Activated T-cell treated with anti-CD3 and anti-CD28 coated beads for 4 hours (primary cell): Measurements from ENCODE around the gene TM9SF3.

Source experiments
- DNase-seq: peaks from one replicate; pipeline ENCODE4 v3.0.0-alpha.2; 2020

Gene TM9SF3

DNA sequence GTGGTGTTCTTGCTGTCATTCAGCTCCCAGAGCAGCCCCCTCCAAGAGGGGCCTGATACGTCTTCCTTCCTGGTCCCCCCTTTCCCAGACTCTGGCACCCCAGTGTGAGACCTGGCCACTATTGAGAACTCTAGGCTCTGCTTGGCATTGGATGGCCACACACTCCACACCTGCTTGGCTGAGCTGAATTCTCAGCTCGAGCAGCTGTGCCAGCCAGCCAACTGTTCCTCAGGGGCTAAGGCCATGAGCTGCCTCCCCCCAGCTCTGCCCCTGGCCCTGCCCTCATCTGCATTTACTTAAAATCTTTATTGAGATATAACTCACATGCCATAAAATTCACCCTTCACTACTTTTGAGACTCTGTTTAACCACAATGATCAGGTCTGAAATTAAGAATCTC is 79.8 kb downstream of the TM9SF3 start:
- no peak for DNase-seq

DNA sequence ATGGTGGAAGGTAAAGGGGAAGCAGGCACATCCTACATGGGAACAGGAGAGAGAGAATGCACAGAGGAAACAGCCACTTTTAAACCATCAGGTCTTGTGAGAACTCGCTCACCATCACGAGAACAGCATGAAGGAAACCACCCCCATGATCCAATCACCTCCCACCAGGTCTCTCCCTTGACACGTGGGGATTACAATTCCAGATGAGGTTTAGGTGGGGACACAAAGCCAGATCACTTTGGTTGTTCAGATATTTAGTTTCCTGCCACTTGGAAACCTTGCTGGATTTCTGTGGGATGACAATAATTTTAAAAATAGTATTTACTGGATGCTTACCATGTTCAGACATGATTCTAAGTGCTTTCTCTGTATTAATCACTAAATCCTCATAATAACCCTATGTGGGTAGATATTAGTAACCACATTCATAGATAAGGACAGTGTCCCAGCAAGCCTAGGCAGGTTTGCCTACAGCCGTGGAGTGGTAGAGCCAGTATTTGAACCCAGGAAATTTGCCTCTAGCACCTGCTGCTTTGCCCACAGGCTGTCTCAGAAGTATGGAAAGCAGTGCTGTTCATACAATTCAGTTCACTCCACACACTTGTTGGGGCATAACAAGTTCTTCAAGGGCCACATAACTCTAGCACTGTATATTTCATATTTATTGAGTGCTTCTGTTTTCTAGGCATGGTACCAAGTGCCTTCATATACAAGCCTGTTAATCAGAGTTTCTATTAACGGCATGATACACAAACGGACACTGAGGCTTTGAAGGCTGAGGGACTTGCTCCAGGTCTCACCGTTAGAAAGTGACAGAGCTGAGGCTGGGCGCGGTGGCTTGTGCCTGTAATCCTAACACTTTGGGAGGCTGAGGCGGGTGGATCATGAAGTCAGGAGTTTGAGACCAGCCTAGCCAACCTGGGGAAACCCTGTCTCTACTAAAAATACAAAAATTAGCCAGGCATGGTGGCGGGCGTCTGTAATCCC is 81.4 kb downstream of the TM9SF3 start:
- DNase-seq = no peak

DNA sequence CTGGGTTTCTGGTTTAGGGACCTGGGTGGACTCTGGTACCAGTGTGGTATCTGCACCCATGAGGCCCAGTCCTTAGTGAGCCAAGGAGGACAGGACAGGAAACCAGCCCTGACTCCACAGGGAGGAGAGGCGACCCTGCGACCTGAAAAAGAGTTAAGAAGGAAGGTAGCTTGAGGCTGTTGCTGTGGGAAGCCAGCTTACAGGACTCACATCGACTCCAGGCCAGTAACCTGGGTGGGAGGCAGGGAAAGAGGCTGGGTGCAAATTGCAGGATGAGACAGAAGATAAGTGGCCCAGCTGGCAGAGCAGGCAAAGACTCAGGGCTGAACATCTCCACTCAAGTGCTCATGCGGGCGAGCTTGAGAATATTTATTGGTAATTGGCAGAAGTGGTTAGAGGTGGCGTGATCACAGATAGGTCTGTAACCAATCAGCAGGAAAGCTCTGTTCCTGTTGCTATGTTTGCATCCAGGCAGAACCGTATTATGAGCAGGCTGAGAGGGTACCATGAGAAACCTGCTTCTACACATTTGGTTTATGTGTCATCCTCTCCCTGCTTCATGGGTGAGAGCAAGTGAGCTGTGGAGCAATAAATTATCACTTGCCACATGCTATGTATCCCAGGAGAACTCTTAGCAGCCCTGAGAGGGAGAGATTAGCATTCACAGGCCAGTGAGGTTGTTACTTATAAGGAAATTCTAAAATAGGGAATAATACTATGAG is 84.1 kb downstream of the TM9SF3 start:
- DNase-seq = no peak

DNA sequence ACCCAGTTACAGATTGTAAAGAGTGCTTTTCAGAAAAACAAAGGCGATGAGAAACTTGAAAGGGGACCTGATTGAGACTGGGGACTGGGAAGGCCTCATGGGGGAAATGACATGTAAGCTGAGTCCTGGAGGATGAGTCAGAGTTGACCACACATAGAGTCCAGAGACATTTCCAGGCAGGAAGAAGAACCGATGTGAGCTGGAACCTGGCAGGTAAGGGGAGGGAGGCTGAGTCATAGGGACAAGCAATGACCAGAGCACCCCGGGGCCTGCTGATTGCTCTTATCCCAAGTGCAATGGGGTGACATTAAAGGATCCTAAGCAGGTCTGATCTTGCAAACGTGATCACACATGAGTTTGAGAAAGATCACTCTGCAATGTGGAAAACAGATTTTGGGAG is 84.8 kb downstream of the TM9SF3 start:
- no peak for DNase-seq

DNA sequence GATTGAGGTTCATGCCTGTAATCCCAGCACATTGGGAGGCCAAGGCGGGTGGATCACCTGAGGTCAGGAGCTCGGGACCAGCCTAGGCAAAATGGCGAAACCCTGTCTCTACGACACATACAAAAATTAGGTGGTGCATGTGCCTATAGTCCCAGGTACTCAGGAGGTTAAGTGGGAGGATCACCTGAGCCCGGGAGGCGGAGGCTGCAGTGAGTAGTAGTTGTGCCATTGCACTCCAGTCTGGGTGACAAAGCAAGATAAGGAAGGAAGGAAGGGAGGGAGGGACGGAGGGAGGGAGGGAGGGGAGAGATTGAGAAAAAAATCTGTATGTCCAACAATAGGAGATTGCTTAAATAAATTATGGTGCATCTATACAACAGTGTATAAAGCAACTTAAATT is 86.3 kb downstream of the TM9SF3 start:
- no peak for DNase-seq

DNA sequence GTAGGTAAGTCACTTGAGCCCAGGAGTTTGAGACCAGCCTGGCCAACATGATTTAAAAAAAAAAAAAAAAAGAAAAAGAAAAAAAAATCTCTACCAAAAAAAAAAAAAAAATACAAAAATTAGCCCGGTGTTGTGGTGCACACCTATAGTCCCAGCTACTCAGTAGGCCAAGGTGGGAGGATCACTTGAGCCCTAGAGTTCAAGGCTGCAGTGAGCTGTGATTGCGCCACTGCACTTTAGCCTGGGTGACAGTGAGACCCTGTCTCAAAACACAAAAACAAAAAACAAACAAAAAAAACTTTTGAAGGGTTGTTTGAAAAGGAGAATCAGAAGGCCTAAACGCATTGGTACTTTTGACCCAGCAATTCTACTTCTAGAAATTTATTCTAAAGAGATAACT is 86.8 kb downstream of the TM9SF3 start:
- DNase-seq = no peak

DNA sequence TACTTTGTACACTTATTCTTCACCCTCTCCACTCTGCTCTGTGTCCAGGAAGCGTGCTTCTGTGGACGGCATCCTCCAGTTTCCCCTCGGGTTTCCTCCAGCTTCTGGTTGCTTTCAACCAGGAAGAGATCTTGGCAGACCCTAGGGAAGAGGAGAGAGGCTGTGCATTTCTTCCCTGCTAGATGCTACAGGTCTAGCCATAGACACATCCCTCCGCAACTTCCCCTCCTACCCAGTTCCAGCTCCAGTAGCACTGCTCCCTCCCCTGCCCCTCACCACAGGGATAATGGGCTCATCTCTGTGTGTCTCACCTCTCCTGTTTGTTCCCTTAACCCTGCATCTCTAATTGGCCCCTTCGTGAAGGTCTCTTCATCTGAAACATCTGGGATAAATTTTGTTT is 89.4 kb downstream of the TM9SF3 start:
- no peak for DNase-seq

DNA sequence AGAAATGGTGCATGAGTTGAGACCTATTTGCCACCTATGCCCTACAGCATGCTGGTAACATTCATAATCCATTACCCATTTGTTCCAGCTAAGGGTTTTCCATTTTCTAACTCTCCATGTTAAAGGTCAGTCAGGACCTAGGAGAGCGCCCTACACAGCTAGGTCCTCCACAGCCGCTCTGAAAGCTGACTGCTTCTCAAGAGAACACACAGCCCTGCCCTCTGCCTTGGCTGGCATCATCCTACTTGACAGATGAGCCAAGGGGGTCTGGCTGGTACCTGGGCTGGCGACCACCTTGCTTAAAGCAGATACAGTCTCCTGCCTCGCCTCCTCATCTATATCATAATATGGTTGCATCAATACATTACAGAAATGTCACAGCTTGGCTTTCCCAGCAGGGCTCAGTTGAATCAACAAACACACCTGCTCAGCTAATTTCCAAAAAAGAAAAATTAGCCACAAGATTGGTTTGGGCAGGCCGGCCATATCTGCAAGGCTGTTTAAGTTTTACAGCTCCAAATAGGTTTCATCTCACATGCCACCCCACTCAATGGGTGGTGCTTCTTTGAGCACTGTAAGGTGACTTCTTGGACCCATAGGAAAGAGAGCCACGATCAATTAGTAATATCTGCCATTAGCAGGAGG is 90.4 kb downstream of the TM9SF3 start:
- DNase-seq = no peak

DNA sequence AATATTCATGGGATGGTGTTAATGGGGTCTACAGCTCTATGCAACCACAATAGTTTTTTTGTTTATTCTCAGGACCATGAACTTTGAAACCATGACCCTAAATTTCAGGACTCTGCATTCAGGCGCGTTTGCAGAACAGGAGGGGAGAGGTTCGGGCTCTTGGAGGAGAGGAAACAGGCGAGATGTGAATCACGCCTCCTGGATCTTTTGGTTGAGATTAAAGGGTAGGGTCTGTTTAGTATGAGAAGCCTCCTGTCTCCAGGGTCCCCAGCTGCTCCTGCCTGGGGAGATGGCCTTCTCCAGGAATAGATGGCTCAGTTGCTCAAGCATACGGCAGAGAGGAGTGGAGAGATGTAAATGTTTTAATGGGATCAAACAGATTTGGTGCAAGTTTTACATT is 91.3 kb downstream of the TM9SF3 start:
- no peak for DNase-seq

DNA sequence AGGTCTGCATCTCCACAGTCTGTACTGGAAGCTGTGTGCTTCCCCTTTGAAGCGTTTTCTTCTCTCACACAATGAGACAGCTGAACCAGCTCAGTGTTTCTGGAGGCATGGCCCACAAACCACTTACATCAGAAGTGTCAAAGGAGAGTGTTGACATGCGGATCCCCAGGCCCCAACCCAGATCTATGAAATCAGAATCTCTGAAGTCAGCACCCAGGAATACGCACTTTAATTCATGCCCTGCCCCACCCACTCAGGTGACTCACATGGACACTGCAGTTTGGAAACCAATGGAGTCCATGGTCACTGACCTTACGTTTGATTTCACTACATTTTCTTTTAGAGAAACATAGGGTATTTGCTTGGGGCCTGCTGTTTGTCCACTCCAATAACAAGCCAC is 92.1 kb downstream of the TM9SF3 start:
- DNase-seq = no peak

DNA sequence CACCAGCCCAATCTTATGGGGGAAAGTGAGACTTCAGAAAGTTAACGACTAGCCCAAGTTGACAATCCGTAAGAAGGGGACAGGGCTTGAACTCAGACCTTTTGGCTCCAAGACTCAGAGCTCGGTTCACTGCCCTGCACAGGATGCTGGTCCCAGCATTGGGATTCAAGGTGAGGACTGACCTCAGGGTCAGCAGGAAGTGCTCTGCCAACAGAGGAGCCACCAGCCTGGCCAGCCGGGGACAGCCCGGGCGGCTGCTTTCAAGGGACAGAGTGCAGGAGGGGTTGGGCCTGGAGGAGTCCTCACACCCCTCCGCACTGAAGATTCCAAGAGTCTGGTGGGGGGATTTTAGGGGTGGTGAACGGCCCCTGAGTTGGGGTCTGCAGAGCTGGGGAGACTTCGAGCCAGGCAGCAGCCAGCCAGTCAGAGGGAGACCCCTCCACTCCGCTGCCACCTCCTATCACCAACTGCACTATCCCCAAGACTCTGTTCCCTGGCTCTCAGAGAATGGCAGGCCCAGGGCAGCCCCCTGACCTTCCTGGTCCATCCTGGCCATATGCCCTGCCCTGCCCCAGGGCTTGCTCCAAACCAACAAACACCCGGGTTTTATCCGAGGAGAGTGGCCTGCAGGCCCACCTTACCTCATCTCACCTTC is 92.8 kb downstream of the TM9SF3 start:
- no peak for DNase-seq

DNA sequence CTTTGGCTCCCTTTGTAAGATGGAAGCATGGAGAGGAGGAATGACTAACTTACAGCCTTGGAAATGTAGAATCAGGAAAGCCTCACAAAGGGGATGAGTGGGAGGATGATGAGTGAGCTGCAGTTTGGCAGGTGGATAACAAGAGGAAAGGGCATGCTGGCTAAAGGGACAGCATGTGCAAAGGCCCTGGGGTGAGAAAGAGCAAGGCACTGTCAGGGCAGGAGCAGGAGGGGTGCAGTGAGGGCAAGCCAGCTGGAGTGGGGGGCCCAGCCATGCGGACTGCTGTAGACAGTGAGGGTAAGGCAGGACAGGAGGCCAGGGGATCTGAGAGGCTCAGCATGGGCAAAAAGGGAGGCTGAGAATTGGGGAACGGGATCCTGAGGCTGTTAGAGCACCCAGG is 93.6 kb downstream of the TM9SF3 start:
- DNase-seq = no peak

DNA sequence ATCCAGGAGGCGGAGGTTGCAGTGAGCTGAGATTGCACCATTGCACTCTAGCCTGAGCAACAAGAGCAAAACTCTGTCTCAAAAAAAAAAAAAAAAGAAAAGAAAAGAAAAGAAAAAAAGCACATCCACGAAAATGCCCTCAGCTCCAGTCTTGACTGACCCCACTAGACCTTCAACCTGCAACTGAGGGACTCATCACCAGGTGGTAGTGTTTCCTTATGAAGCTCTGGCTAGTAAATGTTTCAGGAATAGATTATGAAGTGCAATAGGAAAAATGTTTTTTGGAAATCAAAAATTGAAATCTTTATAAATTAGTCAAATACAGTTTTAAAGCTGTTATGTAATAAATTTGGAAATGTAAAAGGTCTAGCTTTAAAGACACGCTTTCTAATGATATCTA is 95.5 kb downstream of the TM9SF3 start:
- DNase-seq = no peak

DNA sequence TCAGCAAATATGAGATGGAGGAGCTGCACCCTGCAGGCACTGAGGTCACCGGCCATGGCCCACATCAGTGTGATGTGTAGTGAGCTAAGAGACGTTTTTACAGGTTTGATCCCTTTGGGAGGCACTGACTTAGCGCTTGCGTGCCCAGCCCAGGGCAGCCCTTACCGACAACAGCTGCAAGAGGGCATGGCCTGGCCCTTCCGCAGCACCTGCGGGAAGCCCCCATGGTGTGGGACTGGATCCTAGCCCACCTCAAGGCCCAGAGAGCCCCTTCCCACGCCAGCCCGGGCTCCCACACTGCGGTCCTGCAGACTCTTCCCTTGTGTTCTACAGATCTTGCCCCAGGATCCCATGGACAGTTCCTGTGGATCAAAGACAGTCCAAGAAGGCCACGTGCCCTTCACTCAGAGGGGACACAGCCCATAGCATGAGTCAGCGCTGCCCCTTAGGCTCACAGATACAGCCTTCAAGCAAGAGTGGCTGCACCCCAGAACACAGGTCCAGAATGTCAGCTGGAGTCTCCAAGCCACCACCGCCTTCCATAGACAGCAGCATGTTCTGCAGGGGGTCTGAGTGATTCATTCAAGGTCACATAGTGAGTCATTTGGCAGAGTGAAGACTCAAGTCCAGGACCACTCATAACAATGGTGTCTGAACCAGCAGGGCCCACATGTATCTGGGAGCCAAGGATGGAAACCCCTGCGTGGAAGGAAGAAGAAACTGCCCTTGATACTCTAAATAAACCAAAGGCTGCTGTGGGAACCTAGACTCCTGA is 98.5 kb downstream of the TM9SF3 start:
- no peak for DNase-seq

DNA sequence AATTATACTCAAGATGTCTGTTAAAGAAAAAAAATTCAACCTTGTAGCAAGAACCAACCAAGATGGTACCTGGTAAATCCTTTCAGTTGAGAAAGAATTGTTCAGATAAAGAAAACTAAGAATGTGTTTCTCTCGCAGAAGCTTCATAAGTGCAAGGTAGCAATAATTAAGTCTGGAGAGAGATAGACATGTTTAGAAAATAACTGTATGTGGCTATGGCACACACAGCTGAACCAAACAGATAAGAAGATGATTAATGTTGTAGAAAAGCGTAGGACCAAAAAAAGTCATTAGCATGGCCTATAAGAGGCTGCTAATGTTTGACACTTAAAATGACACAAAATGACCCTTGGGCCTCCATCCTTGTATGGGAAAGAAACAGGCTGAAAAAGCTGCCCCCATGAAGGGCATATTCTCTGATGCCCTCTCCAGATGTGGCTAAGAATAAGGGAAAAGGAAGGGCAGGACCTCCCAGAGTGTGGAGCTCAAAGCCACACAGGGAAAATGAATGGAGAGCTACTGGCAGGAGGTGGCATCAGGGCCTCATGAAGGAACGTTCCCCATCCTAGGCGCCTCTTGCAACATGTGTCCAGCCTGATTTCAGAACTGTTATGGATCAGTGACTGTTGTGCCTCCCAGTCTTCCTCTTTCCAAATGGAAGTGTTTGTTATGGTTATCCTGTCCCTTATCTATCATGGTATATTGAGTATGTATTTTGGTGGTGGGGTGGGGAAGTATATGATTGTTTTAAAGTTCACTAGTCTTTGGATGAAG is 103.8 kb downstream of the TM9SF3 start:
- DNase-seq = no peak

DNA sequence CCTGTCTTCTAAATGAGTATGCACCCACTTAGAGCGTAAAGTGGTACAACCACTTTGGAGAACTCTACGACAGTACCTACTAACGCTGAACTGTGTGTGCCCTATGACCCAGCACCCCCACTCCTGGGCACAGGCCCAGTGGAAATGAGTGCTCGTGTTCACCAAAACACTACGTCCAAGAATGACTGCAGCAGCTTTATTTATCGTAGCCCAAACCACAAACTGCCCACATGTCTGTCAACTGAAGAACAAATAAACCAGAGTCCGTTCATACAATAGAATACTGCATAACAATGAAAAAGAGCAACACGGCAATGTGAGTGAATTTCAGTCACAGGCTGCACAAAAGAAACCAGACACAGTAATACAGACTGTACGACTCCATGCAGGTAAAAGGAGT is 108.5 kb downstream of the TM9SF3 start:
- no peak for DNase-seq

DNA sequence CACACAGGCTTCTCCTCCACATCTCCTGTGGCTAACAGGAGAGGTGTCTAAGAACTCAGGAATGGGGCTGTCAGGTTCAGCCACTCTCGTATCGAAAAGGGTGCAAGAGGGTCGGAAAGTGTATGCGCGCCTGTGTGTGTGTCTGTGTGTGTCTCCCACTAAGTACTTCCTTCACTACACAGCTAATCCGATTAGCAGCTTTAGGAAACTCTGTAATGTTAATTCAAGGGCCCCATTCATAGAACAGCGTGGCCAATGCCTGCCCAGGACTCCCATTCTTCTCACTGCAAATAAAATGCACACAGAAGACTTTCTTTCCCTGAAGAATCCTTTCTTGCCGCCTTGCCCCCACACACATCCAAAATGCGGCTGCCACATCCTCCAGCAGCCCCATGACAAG is 112.9 kb downstream of the TM9SF3 start:
- DNase-seq = no peak

DNA sequence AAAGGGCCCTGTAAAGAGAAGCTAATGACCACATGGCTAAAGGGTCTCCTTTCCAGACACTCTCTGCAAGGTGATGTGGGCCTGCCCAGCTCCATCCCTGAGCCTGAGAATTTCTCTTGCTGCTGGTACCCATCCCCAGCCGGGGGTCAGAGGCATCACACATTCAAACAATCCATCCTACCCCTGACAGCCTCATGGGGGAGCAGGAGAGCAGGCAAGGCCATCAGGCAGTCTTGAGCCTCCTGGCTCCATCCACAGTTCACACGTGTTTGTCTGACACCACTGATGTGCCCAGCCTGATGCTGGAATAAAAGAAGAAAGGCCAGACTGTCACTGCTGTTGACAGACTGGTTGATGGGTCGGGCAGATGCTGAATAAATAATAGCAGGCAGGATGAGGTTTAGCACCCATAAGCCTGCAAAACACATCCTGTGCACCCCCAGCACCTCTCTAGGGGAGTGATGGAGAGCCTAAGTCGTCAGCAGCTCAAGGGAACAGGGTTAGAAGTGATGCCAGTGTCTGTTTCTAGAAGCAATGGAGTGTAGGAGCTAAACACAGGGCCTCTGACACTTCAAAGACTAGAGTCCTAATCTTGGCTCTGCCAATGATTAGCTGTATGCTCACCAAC is 116.6 kb downstream of the TM9SF3 start:
- DNase-seq = no peak

DNA sequence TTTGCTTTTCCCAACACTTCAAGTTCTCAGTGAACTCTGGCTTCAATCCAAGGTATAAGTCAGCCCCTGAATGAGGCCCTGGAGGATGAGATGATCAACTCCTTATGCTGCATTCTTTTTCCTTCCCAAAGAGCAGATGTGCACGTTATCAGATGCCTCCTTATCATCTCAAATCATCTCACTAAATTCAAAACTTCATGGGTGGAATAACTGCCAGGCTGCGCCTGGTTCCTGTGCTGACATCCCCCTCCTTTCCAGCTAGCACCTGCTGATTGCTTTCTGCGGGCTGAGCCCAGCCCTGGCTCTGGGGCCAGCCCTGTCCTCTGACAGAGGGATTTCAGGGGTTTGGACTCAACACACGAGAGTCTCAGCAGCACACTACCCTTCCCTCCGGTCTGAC is 118.0 kb downstream of the TM9SF3 start:
- no peak for DNase-seq
